ENCODE data around the gene COL6A1.

DNA sequence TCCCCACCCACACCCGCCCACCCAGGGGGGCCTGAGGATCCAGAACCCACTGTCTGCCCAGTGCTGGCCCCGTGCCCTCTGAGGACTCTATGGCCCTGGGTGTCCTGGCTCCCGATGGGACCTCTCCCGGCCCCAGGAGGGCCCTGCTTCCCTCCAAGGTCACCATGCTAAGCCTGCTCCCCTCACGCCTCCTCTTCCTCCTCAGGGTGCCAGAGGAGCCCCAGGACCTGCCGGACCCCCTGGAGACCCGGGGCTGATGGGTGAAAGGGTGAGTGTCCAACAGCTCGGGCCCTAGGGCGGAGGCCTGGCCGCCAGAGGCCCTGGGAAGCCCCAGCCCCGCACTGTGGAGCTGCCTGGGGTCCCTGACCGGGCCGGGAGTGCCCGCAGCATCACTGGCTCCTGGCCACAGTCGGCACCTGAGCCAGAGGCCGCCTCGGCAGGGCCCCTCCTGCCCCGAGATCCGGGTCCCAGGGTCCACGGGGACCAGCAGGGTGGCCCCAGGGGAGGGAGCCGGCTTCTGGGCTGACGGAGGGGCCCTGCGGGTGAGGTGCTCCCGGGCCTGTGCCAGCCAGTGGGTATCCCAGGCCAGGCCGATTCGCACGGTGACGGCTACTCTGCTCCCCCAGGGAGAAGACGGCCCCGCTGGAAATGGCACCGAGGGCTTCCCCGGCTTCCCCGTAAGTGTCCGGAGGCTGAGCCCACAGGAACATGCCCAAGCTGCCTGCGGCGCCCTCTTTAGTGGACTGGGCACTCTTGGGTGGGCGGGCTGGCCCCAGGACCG, 16.1 kb downstream of the COL6A1 start:
- TF ChIP-seq POLR2A (IDR thresholded peaks at IDR 0.05; ENCODE audit: borderline replicate concordance, extremely low read depth, insufficient read depth, insufficient read length) = no peak
- TF ChIP-seq, protein P1, sequence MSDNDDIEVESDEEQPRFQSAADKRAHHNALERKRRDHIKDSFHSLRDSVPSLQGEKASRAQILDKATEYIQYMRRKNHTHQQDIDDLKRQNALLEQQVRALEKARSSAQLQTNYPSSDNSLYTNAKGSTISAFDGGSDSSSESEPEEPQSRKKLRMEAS (IDR thresholded peaks at IDR 0.05) = no peak
- TF ChIP-seq, protein P2, sequence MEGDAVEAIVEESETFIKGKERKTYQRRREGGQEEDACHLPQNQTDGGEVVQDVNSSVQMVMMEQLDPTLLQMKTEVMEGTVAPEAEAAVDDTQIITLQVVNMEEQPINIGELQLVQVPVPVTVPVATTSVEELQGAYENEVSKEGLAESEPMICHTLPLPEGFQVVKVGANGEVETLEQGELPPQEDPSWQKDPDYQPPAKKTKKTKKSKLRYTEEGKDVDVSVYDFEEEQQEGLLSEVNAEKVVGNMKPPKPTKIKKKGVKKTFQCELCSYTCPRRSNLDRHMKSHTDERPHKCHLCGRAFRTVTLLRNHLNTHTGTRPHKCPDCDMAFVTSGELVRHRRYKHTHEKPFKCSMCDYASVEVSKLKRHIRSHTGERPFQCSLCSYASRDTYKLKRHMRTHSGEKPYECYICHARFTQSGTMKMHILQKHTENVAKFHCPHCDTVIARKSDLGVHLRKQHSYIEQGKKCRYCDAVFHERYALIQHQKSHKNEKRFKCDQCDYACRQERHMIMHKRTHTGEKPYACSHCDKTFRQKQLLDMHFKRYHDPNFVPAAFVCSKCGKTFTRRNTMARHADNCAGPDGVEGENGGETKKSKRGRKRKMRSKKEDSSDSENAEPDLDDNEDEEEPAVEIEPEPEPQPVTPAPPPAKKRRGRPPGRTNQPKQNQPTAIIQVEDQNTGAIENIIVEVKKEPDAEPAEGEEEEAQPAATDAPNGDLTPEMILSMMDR (IDR thresholded peaks at IDR 0.05 in 2 of 3, conservative IDR thresholded peaks at IDR 0.05 in 1 of 3; ENCODE audit: borderline replicate concordance in 1 of 3, insufficient read depth in 1 of 3, low read depth in 2 of 3, low read length in 2 of 3) = no peak
- no peak for TF ChIP-seq POLR2AphosphoS5 (IDR thresholded peaks at IDR 0.05; ENCODE audit: low read depth, low read length)
- TF ChIP-seq FOSL1 (IDR thresholded peaks at IDR 0.05; ENCODE audit: low read depth) = no peak
- TF ChIP-seq TCF7L2 (IDR thresholded peaks at IDR 0.05; ENCODE audit: borderline replicate concordance, extremely low read depth, insufficient read depth, insufficient read length) = no peak
- no peak for TF ChIP-seq EZH2 (IDR thresholded peaks at IDR 0.05)
- TF ChIP-seq REST (IDR thresholded peaks at IDR 0.05; ENCODE audit: low read depth) = no peak
- no peak for TF ChIP-seq SIN3A (IDR thresholded peaks at IDR 0.05; ENCODE audit: low read depth)
- no peak for TF ChIP-seq ZBTB33 (IDR thresholded peaks at IDR 0.05; ENCODE audit: extremely low read depth, insufficient replicate concordance, low read length)
- TF ChIP-seq SP1 (IDR thresholded peaks at IDR 0.05; ENCODE audit: low read depth) = no peak
- TF ChIP-seq ZFX (IDR thresholded peaks at IDR 0.05) = no peak
- no peak for TF ChIP-seq YY1 (IDR thresholded peaks at IDR 0.05; ENCODE audit: extremely low read depth, insufficient replicate concordance, low read depth, low read length)
- no peak for TF ChIP-seq EZH2phosphoT487 (IDR thresholded peaks at IDR 0.05; ENCODE audit: borderline replicate concordance)
